Body of pancreas (tissue), 4 donors: ENCODE data around the gene MRM3.

Experiments
- CTCF ChIP-seq, 7 experiments: fragments of 450-650 bp in 4 of 7; fragments of 200-600 bp in 3 of 7; sonication (generic) in 3 of 7; IDR thresholded peaks; one replicate each; pipeline ENCODE4 v1.5.1; 2016 to 2019; ENCODE audit warnings: antibody characterized with exemption in 7 of 7
- POLR2A ChIP-seq, 3 donors: fragments of 450-650 bp; IDR thresholded peaks; one replicate each; pipeline ENCODE4 v1.6.1; 2016; ENCODE audit warnings: antibody characterized with exemption in 3 of 3, mild to moderate bottlenecking in 2 of 3

- TF ChIP-seq CTCF (IDR thresholded peaks at IDR 0.05) (no peak), POLR2A (IDR thresholded peaks at IDR 0.05) (no peak)
Measured at GRCh38 chr17:836151-836550, 54.0 kb downstream of the MRM3 start.
